ENCODE results near the gene IL17D. TPM values are rescaled to one million over a fixed set of nuclear protein-coding genes. Genes with fewer than 3 reads are reported as not detected.
A peak's percentile ranks its signal among the peaks of the same experiment; 100 is the strongest.

Gene IL17D
- total and polyA plus RNA-seq, 2 experiments from 2014 or later, result 1.6 to 2.3 TPM

DNA sequence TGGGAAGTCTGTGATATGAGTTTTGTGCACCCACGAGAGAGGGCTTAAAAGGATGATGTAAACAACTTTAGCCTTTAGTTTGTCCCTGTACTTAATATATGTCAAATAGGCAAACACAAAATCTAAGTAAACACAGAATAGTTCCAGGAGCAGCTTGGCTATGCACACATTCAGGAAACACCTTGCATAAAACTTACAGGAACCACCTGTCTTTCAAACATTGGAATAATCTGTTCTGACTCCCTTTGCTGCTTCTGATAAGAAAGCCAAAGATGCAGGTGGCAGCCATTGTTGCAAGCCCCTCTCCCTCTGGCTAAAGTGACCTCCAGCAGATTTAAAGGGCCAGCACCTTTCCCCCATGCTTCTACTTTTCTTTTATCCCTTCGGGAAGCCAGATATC is 65.6 kb downstream of the IL17D start:
- Mint-ChIP-seq H3K9me3 (peaks cover 17% of the 10 kb centered on the region; the same call in 2 of the 3 replicates), H3K27me3 (ENCODE audit: insufficient read depth, low read depth, poor library complexity) (peaks cover 8% of the 10 kb centered on the region), H3K4me1 (peaks cover 9% of the 10 kb centered on the region; the same call in 2 of the 3 replicates), H3K27ac (no peak overlapping the region), H3K36me3 (ENCODE audit: low read depth) (peaks cover 33% of the 10 kb centered on the region), H3K4me3 (no peak overlapping the region)
- Histone ChIP-seq H3K4me1 (ENCODE audit: insufficient read depth) (no peaks in the 10 kb centered on the region; the same call in 1 of the 2 replicates), H3K36me3 (ENCODE audit: insufficient read depth) (no peaks in the 10 kb centered on the region), H3K27me3 (ENCODE audit: insufficient read depth) (no peaks in the 10 kb centered on the region), H2AFZ (no peak overlapping the region), H3K4me3 (no peak overlapping the region), H3F3A (replicated peaks; ENCODE audit: low read depth) (no peaks in the 10 kb centered on the region), H3K27ac (ENCODE audit: low read depth) (no peak overlapping the region), H3K4me2 (no peak overlapping the region), H4K20me1 (replicated peaks; ENCODE audit: insufficient read depth) (no peaks in the 10 kb centered on the region), H3K9me2 (ENCODE audit: insufficient read depth) (no peaks in the 10 kb centered on the region), H3K79me2 (replicated peaks; ENCODE audit: insufficient read depth) (no peaks in the 10 kb centered on the region)
- DNase-seq (ENCODE audit: low spot score) (peak; percentile 11), ATAC-seq (no peak)
- TF ChIP-seq NANOG (IDR thresholded peaks at IDR 0.05; ENCODE audit: borderline replicate concordance) (no peak), JUNB (IDR thresholded peaks at IDR 0.05; ENCODE audit: unreplicated experiment) (no peak), ZNF462 (CRISPR knock-in tag; IDR thresholded peaks at IDR 0.05) (no peak), CREB1 (CRISPR knock-in tag; IDR thresholded peaks at IDR 0.05; ENCODE audit: low read depth) (no peak), ZNF114 (CRISPR knock-in tag; IDR thresholded peaks at IDR 0.05) (no peak), EZH2 (IDR thresholded peaks at IDR 0.05; ENCODE audit: low read depth, unreplicated experiment) (no peak), EZH2phosphoT487 (IDR thresholded peaks at IDR 0.05; ENCODE audit: unreplicated experiment) (no peak), CTCF (conservative IDR thresholded peaks at IDR 0.05; ENCODE audit: low read depth in 2 of 2) (no peak), ZNF331 (CRISPR knock-in tag; IDR thresholded peaks at IDR 0.05; ENCODE audit: low read depth) (no peak), ETS1 (IDR thresholded peaks at IDR 0.05) (no peak), POLR2AphosphoS5 (IDR thresholded peaks at IDR 0.05; ENCODE audit: low read depth) (no peak), STAT1 (IDR thresholded peaks at IDR 0.05; ENCODE audit: unreplicated experiment) (no peak), REST (IDR thresholded peaks at IDR 0.05; ENCODE audit: unreplicated experiment) (no peak)

Measured in GM23338 (cell line).